Measurements from ENCODE around the gene ACTL7A. TPM values are rescaled to one million over a fixed set of nuclear protein-coding genes. Genes with fewer than 3 reads are reported as not detected.

Gene ACTL7A
- polyA plus RNA-seq, 1 donor (not counting 4 experiments of a cell fraction or from before 2014, with no cell fraction given), result not detected

DNA sequence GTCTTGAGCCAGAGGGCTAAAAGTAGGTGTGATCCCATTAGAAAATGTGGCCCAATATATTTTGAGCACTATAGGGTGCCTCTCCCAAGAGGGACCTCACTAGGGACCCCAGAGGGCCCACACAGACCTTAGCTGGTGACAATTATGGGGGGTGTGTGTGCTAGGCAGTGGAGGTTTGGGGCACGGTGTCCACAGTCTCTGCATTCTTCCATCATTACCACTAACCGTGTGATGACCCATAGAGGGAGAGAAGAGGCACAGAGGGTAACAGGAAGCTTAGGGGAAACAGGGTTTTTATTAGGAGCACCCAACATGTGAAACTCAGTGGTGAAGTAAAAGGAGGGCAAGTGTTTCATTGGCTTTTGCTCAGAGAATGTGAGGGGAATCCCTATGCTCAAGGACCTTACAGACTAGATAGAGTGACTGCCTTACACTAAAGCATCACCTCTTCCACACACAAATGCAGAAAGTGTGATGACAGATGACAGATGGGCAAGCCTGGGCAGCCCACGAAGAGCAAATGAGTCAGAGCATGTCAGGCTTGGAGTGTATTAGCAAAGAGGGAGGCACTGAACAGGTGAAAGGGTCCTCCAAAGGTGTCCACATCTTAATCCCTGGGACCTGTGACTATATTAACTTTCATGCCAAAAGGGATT is 2.5 kb upstream of the ACTL7A start:
- peak; percentile 56 for DNase-seq (ENCODE audit: low read depth, low spot score)
- TF ChIP-seq, protein P1, sequence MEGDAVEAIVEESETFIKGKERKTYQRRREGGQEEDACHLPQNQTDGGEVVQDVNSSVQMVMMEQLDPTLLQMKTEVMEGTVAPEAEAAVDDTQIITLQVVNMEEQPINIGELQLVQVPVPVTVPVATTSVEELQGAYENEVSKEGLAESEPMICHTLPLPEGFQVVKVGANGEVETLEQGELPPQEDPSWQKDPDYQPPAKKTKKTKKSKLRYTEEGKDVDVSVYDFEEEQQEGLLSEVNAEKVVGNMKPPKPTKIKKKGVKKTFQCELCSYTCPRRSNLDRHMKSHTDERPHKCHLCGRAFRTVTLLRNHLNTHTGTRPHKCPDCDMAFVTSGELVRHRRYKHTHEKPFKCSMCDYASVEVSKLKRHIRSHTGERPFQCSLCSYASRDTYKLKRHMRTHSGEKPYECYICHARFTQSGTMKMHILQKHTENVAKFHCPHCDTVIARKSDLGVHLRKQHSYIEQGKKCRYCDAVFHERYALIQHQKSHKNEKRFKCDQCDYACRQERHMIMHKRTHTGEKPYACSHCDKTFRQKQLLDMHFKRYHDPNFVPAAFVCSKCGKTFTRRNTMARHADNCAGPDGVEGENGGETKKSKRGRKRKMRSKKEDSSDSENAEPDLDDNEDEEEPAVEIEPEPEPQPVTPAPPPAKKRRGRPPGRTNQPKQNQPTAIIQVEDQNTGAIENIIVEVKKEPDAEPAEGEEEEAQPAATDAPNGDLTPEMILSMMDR (optimal IDR thresholded peaks at IDR 0.05 in 1 of 3, IDR thresholded peaks at IDR 0.05 in 1 of 3, conservative IDR thresholded peaks at IDR 0.05 in 1 of 3; ENCODE audit: extremely low read depth in 1 of 3, insufficient read depth in 2 of 3, low read length in 3 of 3), result no peak
- TF ChIP-seq EZH2 (IDR thresholded peaks at IDR 0.05; ENCODE audit: low read length), result no peak
- dilution Hi-C loops (cut with MboI; ENCODE audit: extremely low pct_ligation_motif_present, low sequenced_read_pairs), result no loop called here

DNA sequence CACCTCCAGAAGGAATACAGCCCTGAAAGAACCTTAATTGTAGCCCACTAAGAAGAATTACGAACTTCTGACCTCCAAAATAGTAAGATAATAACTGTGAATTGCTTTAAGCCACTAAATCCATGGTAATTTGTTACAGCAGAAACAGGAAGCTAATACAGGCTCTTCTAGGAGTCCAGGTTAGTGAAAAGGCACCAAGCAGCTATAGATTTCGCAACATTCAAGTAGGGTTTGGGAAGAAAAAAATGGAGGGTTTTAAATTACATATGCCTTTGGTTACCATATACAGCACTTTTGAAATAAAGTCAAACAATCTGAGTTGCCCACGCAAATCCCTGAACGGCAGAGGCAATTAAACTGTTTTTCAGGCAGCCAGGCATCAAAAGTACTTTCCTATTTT is 1.7 kb upstream of the ACTL7A start:
- Histone ChIP-seq H3K9me1 (ENCODE audit: control insufficient read depth, extremely low read depth, insufficient read depth, low read length) (no peaks in the 10 kb centered on the region), H4K20me1 (ENCODE audit: control insufficient read depth, extremely low read depth, insufficient read depth, low read length) (no peaks in the 10 kb centered on the region), H3K27ac (ENCODE audit: control insufficient read depth, insufficient read depth, low read length) (no peak overlapping the region), H3K9me3 (ENCODE audit: control insufficient read depth, low read depth, low read length) (no peaks in the 10 kb centered on the region), H3K27me3 (ENCODE audit: control insufficient read depth, extremely low read depth, insufficient read depth, low read length) (no peaks in the 10 kb centered on the region), H3K79me2 (ENCODE audit: control insufficient read depth, insufficient read depth, low read length) (no peaks in the 10 kb centered on the region), H3K4me3 (ENCODE audit: control insufficient read depth in 2 of 3, extremely low read depth in 1 of 3, insufficient read depth in 2 of 3, low read depth in 1 of 3, low read length in 3 of 3) (no peak overlapping the region), H3K9ac (ENCODE audit: control insufficient read depth, extremely low read depth, insufficient read depth, low read length) (no peak overlapping the region), H3K36me3 (ENCODE audit: control insufficient read depth in 2 of 2, extremely low read depth in 1 of 2, insufficient read depth in 2 of 2, low read length in 2 of 2) (no peaks in the 10 kb centered on the region), H2AFZ (ENCODE audit: control insufficient read depth, low read length) (no peak overlapping the region), H3K4me2 (ENCODE audit: control insufficient read depth, extremely low read depth, insufficient read depth, low read depth, low read length) (peak overlapping the region; percentile 30), H3K4me1 (ENCODE audit: control insufficient read depth, extremely low read depth, insufficient read depth, low read length) (peaks cover 19% of the 10 kb centered on the region)
- DNase-seq (ENCODE audit: low read depth, low spot score) (no peak), FAIRE-seq (no peak)
- no peak for TF ChIP-seq EZH2 (IDR thresholded peaks at IDR 0.05; ENCODE audit: low read length)
- TF ChIP-seq, protein P1 (optimal IDR thresholded peaks at IDR 0.05 in 1 of 3, IDR thresholded peaks at IDR 0.05 in 1 of 3, conservative IDR thresholded peaks at IDR 0.05 in 1 of 3; ENCODE audit: extremely low read depth in 1 of 3, insufficient read depth in 2 of 3, low read length in 3 of 3), result no peak
- dilution Hi-C loops (cut with MboI; ENCODE audit: extremely low pct_ligation_motif_present, low sequenced_read_pairs), result no loop called here

More for the DNA sequence above, 2.5 kb upstream of the ACTL7A start:
- no peaks in the 10 kb centered on the region for H3K36me3 ChIP-seq (ENCODE audit: control insufficient read depth in 2 of 2, extremely low read depth in 1 of 2, insufficient read depth in 2 of 2, low read length in 2 of 2)
- H3K4me2 ChIP-seq (ENCODE audit: control insufficient read depth, extremely low read depth, insufficient read depth, low read depth, low read length), result peak overlapping the region; percentile 30
- H3K9ac ChIP-seq (ENCODE audit: control insufficient read depth, extremely low read depth, insufficient read depth, low read length), result no peak overlapping the region
- H3K79me2 ChIP-seq (ENCODE audit: control insufficient read depth, insufficient read depth, low read length), result no peaks in the 10 kb centered on the region
- no peaks in the 10 kb centered on the region for H3K9me3 ChIP-seq (ENCODE audit: control insufficient read depth, low read depth, low read length)
- H3K27ac ChIP-seq (ENCODE audit: control insufficient read depth, insufficient read depth, low read length), result no peak overlapping the region
- no peak overlapping the region for H2AFZ ChIP-seq (ENCODE audit: control insufficient read depth, low read length)
- no peaks in the 10 kb centered on the region for H4K20me1 ChIP-seq (ENCODE audit: control insufficient read depth, extremely low read depth, insufficient read depth, low read length)
- H3K4me1 ChIP-seq (ENCODE audit: control insufficient read depth, extremely low read depth, insufficient read depth, low read length), result peaks cover 19% of the 10 kb centered on the region
- no peaks in the 10 kb centered on the region for H3K9me1 ChIP-seq (ENCODE audit: control insufficient read depth, extremely low read depth, insufficient read depth, low read length)
- H3K4me3 ChIP-seq (ENCODE audit: control insufficient read depth in 2 of 3, extremely low read depth in 1 of 3, insufficient read depth in 2 of 3, low read depth in 1 of 3, low read length in 3 of 3), result no peak overlapping the region
- H3K27me3 ChIP-seq (ENCODE audit: control insufficient read depth, extremely low read depth, insufficient read depth, low read length), result no peaks in the 10 kb centered on the region
- peak; percentile 98 for FAIRE-seq

Data from keratinocyte (primary cell).